ENCODE measurements around the gene BCAN. TPM values are rescaled to one million over a fixed set of nuclear protein-coding genes. Genes with fewer than 3 reads are reported as not detected.

Gene BCAN
- total RNA-seq, 1 experiment from 2014 or later = not detected

- no peak for DNase-seq (ENCODE audit: low read depth)
Observed at GRCh38 chr1:156697481-156697880, 55.6 kb downstream of the BCAN start.

- DNase-seq (ENCODE audit: low read depth) = no peak
Observed at GRCh38 chr1:156698995-156699394, 57.1 kb downstream of the BCAN start.

GRCh38 chr1:156700736-156701531, 59.0 kb downstream of the BCAN start:
- no peak for DNase-seq (ENCODE audit: low read depth)

GRCh38 chr1:156703336-156703735, 61.4 kb downstream of the BCAN start:
- DNase-seq (ENCODE audit: low read depth) = no peak

GRCh38 chr1:156703741-156704140, 61.8 kb downstream of the BCAN start:
- DNase-seq (ENCODE audit: low read depth) = no peak

GRCh38 chr1:156704166-156704711, 62.3 kb downstream of the BCAN start:
- no peak for DNase-seq (ENCODE audit: low read depth)

GRCh38 chr1:156704930-156705320, 63.0 kb downstream of the BCAN start:
- peak; percentile 72 for DNase-seq (ENCODE audit: low read depth)

- no peak for DNase-seq (ENCODE audit: low read depth)
Observed at GRCh38 chr1:156705321-156705917, 63.5 kb downstream of the BCAN start, which contains the start of gene CRABP2. TSS of gene CRABP2 (minus strand) at chr1:156705583. CDS start at chr1:156705446, 137 bp downstream.

GRCh38 chr1:156705918-156706656, 64.2 kb downstream of the BCAN start:
- DNase-seq (ENCODE audit: low read depth) = peak; percentile 23

GRCh38 chr1:156706657-156707416, 64.9 kb downstream of the BCAN start:
- DNase-seq (ENCODE audit: low read depth) = no peak

- DNase-seq (ENCODE audit: low read depth) = no peak
Observed at GRCh38 chr1:156707417-156708217, 65.7 kb downstream of the BCAN start.

- no peak for DNase-seq (ENCODE audit: low read depth)
Observed at GRCh38 chr1:156708218-156708661, 66.3 kb downstream of the BCAN start.

- no peak for DNase-seq (ENCODE audit: low read depth)
Observed at GRCh38 chr1:156709031-156709430, 67.1 kb downstream of the BCAN start.

Other genes with a start within 250 kb of the BCAN start
- gene MEF2D, start 141.3 kb upstream of the BCAN start, total RNA-seq (2014; rRNA removed) = 21.9 and 23.2 TPM in 2 replicates
- gene IQGAP3, start 69.6 kb upstream of the BCAN start, total RNA-seq (2014; rRNA removed) = 45.6 and 48.0 TPM in 2 replicates
- not detected in 2 replicates for gene TTC24, start 62.4 kb upstream of the BCAN start, total RNA-seq (2014; rRNA removed)
- 74.9 and 101 TPM in 2 replicates for gene NAXE, start 50.3 kb upstream of the BCAN start, total RNA-seq (2014; rRNA removed)
- gene GPATCH4, start 40.6 kb upstream of the BCAN start, total RNA-seq (2014; rRNA removed) = 24.1 and 26.0 TPM in 2 replicates
- not detected in 2 replicates for gene HAPLN2, start 22.7 kb upstream of the BCAN start, total RNA-seq (2014; rRNA removed)
- gene NES, start 35.3 kb downstream of the BCAN start, total RNA-seq (2014; rRNA removed) = 470 and 483 TPM in 2 replicates
- 1.5 and 2.2 TPM in 2 replicates for gene CRABP2, start 63.5 kb downstream of the BCAN start, total RNA-seq (2014; rRNA removed)
- gene METTL25B, start 86.4 kb downstream of the BCAN start, total RNA-seq (2014; rRNA removed) = 10.0 and 11.2 TPM in 2 replicates
- gene ISG20L2, start 86.6 kb downstream of the BCAN start, total RNA-seq (2014; rRNA removed) = 14.2 and 25.6 TPM in 2 replicates
- 80.4 and 86.1 TPM in 2 replicates for gene MRPL24, start 99.0 kb downstream of the BCAN start, total RNA-seq (2014; rRNA removed)
- gene HDGF, start 109.6 kb downstream of the BCAN start, total RNA-seq (2014; rRNA removed) = 327 and 339 TPM in 2 replicates
- gene PRCC, start 125.4 kb downstream of the BCAN start, total RNA-seq (2014; rRNA removed) = 36.8 and 44.4 TPM in 2 replicates
- gene SH2D2A, start 174.7 kb downstream of the BCAN start, total RNA-seq (2014; rRNA removed) = not detected in 2 replicates
- gene INSRR, start 217.0 kb downstream of the BCAN start, total RNA-seq (2014; rRNA removed) = not detected in 2 replicates
- gene NTRK1, start 218.7 kb downstream of the BCAN start, total RNA-seq (2014; rRNA removed) = 0.19 TPM in 1 of 2 replicates, not detected in the other

Data from LHCN-M2 (cell line).